HepG2 (cell line): ENCODE results near the gene NUCB1. TPM values are rescaled to one million over a fixed set of nuclear protein-coding genes. Genes with fewer than 3 reads are reported as not detected.
A peak's percentile ranks its signal among the peaks of the same experiment; 100 is the strongest.

Source experiments
- BHLHE40 ChIP-seq: IDR thresholded peaks from 2 replicates; pipeline ENCODE4 v1.6.1; 2011; ENCODE audit warnings: low read length, improper control_type of control experiment
- GLI4 ChIP-seq: sonication (generic); formaldehyde crosslinking; IDR thresholded peaks from 2 replicates; pipeline ENCODE4 v1.5.1; 2020; ENCODE audit warnings: missing genetic modification reagents, mild to moderate bottlenecking, moderate library complexity, borderline replicate concordance
- HDAC6 ChIP-seq: fragments of 200-600 bp; sonication (generic); IDR thresholded peaks from 2 replicates; pipeline ENCODE4 v1.7.0; 2017; ENCODE audit warnings: mild to moderate bottlenecking, antibody characterized with exemption, low read length, low read depth
- IRX3 ChIP-seq: sonication (generic); formaldehyde crosslinking; IDR thresholded peaks from 2 replicates; pipeline ENCODE4 v1.8.1; 2023; ENCODE audit warnings: mild to moderate bottlenecking, low read depth, missing genetic modification reagents, borderline replicate concordance
- TCF7L2 ChIP-seq: IDR thresholded peaks from 2 replicates; pipeline ENCODE4 v1.6.1; 2011; ENCODE audit warnings: mild to moderate bottlenecking, low read depth, low read length, moderate library complexity
- U2AF2 ChIP-seq: fragments of 200-400 bp; formaldehyde crosslinking; IDR thresholded peaks from 2 replicates; pipeline ENCODE4 v1.6.1; 2017; ENCODE audit warnings: low read depth, mild to moderate bottlenecking, low read length
- ZBED4 ChIP-seq: sonication (generic); formaldehyde crosslinking; IDR thresholded peaks from 2 replicates; pipeline ENCODE4 v1.4.0; 2020; ENCODE audit warnings: missing genetic modification reagents, borderline replicate concordance
- ZBTB21 ChIP-seq: sonication (generic); formaldehyde crosslinking; IDR thresholded peaks from 2 replicates; pipeline ENCODE4 v1.4.0; 2020; ENCODE audit warnings: missing genetic modification reagents
- ZFP62 ChIP-seq: sonication (generic); formaldehyde crosslinking; IDR thresholded peaks from 2 replicates; pipeline ENCODE4 v1.4.0; 2020; ENCODE audit warnings: missing genetic modification reagents
- ZKSCAN5 ChIP-seq: sonication (generic); formaldehyde crosslinking; IDR thresholded peaks from 2 replicates; pipeline ENCODE4 v1.5.1; 2020; ENCODE audit warnings: mild to moderate bottlenecking, missing genetic modification reagents
- ZNF18 ChIP-seq: sonication (generic); formaldehyde crosslinking; IDR thresholded peaks from 2 replicates; pipeline ENCODE4 v1.8.0; 2022; ENCODE audit warnings: mild to moderate bottlenecking, missing genetic modification reagents; ENCODE audit not compliant: insufficient replicate concordance
- ZNF180 ChIP-seq: sonication (generic); formaldehyde crosslinking; IDR thresholded peaks from 2 replicates; pipeline ENCODE4 v1.4.0; 2020; ENCODE audit warnings: low read depth, missing genetic modification reagents, borderline replicate concordance
- ZNF20 ChIP-seq: sonication (generic); formaldehyde crosslinking; IDR thresholded peaks from 2 replicates; pipeline ENCODE4 v1.4.0; 2020; ENCODE audit warnings: mild to moderate bottlenecking, moderate library complexity, missing genetic modification reagents
- ZNF431 ChIP-seq: sonication (generic); formaldehyde crosslinking; IDR thresholded peaks from 2 replicates; pipeline ENCODE4 v1.9.0; 2022; ENCODE audit warnings: missing genetic modification reagents, low read depth, mild to moderate bottlenecking, borderline replicate concordance
- ZNF496 ChIP-seq: sonication (generic); formaldehyde crosslinking; IDR thresholded peaks from 2 replicates; pipeline ENCODE4 v1.8.1; 2023; ENCODE audit warnings: mild to moderate bottlenecking, moderate library complexity, missing genetic modification reagents; ENCODE audit not compliant: insufficient replicate concordance
- ZNF503 ChIP-seq: sonication (generic); formaldehyde crosslinking; IDR thresholded peaks from 2 replicates; pipeline ENCODE4 v1.4.0; 2020; ENCODE audit warnings: missing genetic modification reagents
- ZNF720 ChIP-seq: sonication (generic); formaldehyde crosslinking; IDR thresholded peaks from 2 replicates; pipeline ENCODE4 v1.4.0; 2020; ENCODE audit warnings: missing genetic modification reagents
- ZNF780A ChIP-seq: sonication (generic); formaldehyde crosslinking; IDR thresholded peaks from 2 replicates; pipeline ENCODE4 v1.8.0; 2022; ENCODE audit warnings: mild to moderate bottlenecking, missing genetic modification reagents, moderate library complexity
- ZNF782 ChIP-seq: sonication (generic); formaldehyde crosslinking; IDR thresholded peaks from 2 replicates; pipeline ENCODE4 v1.4.0; 2020; ENCODE audit warnings: missing genetic modification reagents, mild to moderate bottlenecking, borderline replicate concordance
- ZSCAN29 ChIP-seq: sonication (generic); formaldehyde crosslinking; conservative IDR thresholded peaks from 2 replicates; pipeline ENCODE4 v1.4.0; 2020; ENCODE audit warnings: mild to moderate bottlenecking, missing genetic modification reagents
- polyA plus RNA-seq, 8 experiments: library from polyadenylated mRNA; depleted of rRNA in 3 of 8; stranded (reverse) in 7 of 8; unstranded in 1 of 8; fragments of >200 nt; fragmentation: Illumina TruSeq in 4 of 8; extraction: Trizol in 4 of 8; gene quantifications; 2 replicates each; pipeline versions ENCODE4 v1.2.1 to v1.2.3, GENCODE V29; 2011 to 2016; ENCODE audit warnings: low read depth in 4 of 8, missing spikeins in 1 of 8, mixed read lengths in 1 of 8; ENCODE audit not compliant: insufficient read depth in 1 of 8
- total RNA-seq, 5 experiments: library from RNA; depleted of rRNA; stranded (reverse); fragments of >200 nt; fragmentation: Illumina TruSeq; extraction: Trizol; gene quantifications; 2 replicates each; pipeline ENCODE4 v1.2.3, GENCODE V29; 2016; ENCODE audit warnings: low read depth in 1 of 5
- TF ChIP-seq, protein P1 (sequence below): IDR thresholded peaks from 2 replicates; pipeline ENCODE4 v1.6.1; 2016; ENCODE audit warnings: missing compliant biosample characterization, missing genetic modification reagents, borderline replicate concordance

The NUCB1 gene
- total and polyA plus RNA-seq, 2 of the 13 experiments (the other 11 are each of a cell fraction or from before 2014, with no cell fraction given), result 82.3 to 106 TPM

DNA sequence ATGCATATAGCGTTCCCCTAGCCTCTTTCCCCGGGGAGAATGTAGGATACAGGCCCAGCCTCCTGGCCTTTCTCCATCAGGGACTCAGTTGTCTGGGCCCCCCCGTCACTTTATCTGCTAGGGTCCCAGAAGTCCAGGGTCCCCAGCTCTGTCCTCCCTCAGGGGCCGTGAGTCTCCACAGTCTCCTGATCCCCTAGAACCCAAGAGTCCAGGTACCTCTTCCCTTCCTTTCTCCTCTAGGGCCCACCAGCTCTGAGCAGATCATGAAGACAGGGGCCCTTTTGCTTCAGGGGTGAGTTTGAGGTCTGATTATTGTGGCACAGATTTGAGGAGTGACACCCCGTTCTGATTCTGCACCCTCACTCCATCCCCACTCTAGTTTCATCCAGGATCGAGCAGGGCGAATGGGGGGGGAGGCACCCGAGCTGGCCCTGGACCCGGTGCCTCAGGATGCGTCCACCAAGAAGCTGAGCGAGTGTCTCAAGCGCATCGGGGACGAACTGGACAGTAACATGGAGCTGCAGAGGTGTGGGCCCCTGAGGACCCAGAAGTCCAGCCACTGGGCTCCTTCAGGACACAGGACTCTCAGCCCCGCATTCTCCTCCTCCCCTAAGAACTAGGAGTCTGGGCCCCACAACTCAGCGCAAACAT is 55.3 kb downstream of the NUCB1 start (continued):
- TF ChIP-seq ZNF720 (CRISPR knock-in tag) (no peak), ZNF20 (CRISPR knock-in tag) (no peak), BHLHE40 (no peak), ZNF503 (CRISPR knock-in tag) (peak; percentile 12; the same call in 1 of the 2 replicates), ZNF780A (CRISPR knock-in tag) (no peak), ZSCAN29 (no peak), IRX3 (CRISPR knock-in tag) (no peak), ZNF431 (0 out of 2 replicates have a peak, but pooled peaks have one; percentile 14), ZNF782 (CRISPR knock-in tag) (0 out of 2 replicates have a peak, but pooled peaks have one; percentile 32), ZFP62 (CRISPR knock-in tag) (no peak), ZNF18 (peak; percentile 37), ZBTB21 (no peak), HDAC6 (no peak), ZKSCAN5 (CRISPR knock-in tag) (no peak), TCF7L2 (no peak), ZNF180 (no peak), ZBED4 (CRISPR knock-in tag) (no peak), ZNF496 (CRISPR knock-in tag) (no peak), U2AF2 (no peak), GLI4 (CRISPR knock-in tag) (no peak)
- TF ChIP-seq, protein P1, sequence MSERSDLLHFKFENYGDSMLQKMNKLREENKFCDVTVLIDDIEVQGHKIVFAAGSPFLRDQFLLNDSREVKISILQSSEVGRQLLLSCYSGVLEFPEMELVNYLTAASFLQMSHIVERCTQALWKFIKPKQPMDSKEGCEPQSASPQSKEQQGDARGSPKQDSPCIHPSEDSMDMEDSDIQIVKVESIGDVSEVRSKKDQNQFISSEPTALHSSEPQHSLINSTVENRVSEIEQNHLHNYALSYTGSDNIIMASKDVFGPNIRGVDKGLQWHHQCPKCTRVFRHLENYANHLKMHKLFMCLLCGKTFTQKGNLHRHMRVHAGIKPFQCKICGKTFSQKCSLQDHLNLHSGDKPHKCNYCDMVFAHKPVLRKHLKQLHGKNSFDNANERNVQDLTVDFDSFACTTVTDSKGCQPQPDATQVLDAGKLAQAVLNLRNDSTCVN, result no peak; the same call in 1 of the 2 replicates
